Bone marrow (tissue), 2 donors: Measurements from ENCODE around the gene BMPR1B.
"Not testable (repeated sequence)": the region's sequence is repeated elsewhere in the genome, so short reads cannot be mapped to it uniquely, and the experiment has no call there.

Source experiments
- DNase-seq, 2 donors: peaks; one replicate each; lab custom pipeline; 2025; lab: John Stamatoyannopoulos, UW

The BMPR1B gene

DNA sequence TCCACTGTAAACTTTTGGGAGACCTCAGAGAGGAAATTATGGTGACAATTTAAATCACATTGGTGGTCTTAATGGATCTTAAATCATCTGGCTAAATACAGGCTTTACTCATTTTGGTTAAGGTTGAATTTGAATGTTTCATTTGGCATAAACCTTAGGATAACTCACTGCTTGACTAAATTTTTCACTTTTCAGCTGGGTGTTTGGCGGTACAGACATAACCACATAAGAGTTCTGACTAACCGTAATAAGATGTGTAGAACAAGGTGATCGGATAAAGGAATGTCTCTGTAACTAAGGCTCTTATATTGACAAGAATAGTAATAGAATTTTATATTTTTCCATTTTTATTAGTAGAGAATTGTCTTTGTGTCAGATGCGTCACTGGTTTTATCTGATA lies 281.0 kb downstream of the BMPR1B start:
- DNase-seq: no peak

DNA sequence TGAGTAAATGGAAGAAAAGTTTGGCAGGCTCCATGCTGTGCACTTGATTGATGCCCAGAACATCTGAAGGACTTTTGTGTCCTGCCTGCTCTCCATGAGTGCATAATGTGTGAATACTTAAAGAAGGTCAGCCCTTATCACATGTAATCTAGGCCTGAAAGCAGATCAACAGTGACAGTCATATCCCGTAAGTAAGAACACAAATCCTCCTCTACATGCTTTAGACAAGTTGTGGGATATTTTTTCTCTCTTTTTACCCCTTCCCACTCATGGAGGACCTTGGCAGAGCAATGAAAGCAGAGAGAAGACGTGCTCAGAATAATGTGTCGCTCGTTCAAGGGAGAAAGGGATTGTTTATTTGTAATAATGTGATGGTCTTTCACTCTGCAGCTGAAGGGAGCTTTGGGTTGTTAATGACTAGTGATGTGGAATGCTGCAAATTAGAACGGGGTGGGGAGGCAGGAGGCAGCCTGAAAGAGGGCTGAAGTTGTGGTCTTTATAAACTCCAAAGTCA lies 286.6 kb downstream of the BMPR1B start:
- no peak for DNase-seq

DNA sequence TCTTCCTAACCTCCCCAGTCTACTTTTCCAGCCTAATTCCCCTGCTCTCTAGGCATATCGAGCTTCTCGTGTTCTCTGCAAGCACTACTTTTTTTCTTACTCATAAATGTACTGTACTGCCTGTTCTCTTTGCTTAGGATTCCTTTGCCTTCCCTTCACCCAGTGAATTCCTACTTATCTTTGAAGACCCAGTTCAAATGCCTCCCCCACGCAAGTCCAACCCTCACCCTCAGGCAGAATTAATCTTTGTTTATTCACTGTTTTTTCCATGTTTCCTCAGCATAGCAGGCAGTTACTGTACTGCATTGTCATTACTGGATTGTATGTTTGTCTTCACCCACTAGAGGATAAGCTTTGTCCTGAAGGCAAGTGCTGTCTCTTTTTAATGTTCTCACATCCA lies 287.7 kb downstream of the BMPR1B start:
- DNase-seq: no peak

DNA sequence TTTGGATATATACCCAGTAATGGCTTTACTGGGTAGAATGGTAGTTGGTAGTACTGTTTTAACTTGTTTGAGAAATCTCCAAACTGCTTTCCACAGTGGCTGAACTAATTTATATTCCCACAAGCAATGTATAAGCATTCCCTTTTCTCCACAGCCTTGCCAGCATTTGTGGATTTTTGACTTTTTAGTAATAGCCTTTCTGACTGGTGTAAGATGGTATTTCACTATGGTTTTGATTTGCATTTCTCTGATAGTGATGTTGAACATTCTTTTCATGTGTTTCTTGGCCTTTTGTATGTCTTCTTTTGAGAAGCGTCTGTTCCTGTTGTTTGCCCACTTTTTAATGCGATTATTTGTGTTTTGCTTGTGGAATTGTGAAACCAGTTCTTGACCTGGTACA lies 290.5 kb downstream of the BMPR1B start:
- DNase-seq: no peak

DNA sequence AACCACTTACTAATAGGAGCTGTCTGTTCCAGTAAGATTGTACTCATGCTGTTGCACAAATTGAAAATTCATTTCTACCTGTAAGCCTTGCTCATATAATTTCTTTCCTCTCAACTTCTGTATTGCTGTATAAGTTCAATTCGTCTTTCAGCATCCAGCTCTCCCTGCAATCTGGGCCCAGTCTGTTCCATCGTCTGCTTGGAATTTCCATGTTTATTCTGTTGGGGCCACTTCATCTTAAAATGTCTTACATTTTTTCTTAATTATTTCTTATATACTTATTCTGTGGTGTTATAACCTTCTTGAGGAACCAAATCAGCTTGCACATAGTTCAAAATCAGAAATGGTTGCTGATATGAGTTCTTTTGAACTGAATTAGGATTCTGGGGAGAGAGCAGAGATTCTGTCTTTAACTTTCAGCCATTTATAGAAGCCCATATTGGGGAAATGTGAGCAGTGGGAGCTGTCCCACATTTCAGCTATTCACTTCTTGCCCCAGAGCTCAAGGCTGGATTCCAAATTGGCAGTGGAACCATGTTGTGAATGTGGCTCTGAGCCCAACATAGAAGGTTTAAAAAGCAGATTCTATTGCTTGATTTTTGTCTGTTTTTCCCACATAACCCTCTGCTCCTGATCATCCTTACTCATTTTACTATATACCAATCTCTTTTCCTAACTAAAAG lies 291.9 kb downstream of the BMPR1B start:
- DNase-seq: no peak

DNA sequence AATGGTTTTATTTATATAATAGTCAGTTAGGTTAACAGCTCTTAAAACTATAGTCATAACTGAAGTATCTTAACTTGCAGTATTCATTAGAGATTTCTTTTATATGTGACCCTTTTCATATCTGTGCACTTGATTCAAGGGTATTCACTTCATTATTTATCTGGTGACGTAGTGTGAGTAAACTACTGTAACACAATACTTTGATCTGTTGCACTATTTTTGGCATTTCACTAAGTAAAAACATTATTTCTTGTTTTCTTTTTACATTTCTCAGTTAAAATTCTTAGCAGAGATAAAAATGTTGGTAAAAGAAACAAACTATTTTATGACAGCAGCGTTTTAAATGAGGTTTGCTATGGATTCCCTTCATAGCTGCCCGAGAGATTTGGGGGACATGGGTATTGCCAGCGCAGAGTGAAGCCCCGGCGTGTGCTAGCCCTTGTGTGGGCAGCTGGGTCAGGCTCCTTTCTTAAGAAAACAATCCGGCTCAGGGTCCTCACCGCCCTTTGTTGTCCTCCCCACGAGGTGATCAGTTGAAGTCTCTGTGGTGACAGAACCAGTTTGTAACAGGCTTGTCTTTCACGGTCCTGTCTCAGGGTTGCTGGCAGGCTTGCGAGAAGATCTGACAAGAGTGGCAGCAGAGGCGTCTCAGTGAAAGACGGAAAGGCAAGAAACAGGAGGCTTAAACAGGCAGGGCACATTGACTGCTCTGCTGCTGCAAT lies 293.4 kb downstream of the BMPR1B start:
- DNase-seq: no peak

DNA sequence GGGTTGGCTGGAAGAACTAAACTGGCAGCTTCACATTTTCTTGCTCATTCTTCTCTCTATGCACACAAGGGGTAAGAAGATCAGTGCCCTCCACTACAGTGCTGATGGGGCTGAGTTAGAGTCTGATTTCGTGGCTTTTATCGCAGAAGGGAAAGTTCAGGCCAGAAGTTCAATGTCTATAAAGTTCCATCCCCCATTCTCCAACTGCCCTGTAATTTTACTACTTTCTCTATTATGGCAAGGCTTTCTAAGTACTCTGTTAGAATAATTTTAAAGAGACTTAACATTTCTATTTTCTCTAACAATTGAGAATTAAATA lies 293.9 kb downstream of the BMPR1B start:
- DNase-seq: no peak

DNA sequence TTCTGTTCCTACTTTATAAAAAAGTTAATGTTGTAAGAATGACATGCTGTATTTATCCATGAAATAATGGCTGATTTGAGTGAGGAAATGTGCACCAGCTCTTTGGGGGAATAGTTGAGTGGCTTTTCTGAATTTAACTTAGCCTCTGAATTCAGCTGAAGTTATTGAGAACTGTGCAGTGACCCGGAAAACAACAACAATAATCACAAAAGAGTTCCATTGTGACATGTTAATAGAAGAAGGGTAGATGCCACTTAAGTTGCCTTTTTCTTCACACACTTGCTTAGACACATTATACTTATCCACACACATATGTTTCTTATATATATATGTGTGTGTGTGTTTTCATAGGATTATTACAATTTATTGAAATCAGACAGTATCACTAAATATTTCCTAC lies 301.2 kb downstream of the BMPR1B start:
- DNase-seq: no peak

DNA sequence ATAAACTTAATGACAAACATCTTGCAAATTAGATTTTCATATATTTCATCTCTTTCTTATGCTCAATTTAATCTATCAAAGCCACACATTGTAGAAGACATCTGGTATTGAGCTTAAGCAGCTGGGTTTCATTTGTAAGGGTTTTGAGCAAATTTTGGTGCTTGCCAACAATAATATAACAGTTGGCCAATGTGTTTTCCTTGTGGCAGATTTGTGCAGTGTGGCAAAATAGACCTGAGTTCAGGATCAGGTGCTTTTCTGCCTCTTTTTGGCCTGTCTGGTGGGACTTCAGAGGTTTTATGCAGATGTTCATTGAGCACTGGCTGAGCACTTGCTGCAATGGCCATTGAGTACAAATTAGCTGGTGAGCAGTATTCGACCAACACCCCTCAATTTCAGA lies 301.9 kb downstream of the BMPR1B start:
- DNase-seq: no peak

DNA sequence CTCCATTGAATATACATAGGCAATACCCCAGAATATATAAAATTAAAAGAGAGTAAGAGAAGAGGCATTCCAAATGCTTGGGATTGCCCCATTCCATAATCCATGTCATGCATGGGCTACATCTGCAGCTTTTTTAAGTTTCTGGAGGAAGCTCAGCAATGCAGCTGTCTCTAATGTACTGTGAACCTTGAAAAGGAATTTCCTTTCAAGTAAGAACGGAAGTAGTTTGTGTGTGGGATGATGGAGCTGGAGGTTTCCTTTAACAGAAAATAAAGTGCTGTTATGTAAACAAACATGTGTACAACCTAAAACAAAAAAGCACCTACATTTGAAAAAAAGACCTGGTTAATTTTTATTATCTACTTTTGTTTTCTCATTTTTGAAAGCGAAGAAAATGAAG lies 303.5 kb downstream of the BMPR1B start:
- no peak for DNase-seq

DNA sequence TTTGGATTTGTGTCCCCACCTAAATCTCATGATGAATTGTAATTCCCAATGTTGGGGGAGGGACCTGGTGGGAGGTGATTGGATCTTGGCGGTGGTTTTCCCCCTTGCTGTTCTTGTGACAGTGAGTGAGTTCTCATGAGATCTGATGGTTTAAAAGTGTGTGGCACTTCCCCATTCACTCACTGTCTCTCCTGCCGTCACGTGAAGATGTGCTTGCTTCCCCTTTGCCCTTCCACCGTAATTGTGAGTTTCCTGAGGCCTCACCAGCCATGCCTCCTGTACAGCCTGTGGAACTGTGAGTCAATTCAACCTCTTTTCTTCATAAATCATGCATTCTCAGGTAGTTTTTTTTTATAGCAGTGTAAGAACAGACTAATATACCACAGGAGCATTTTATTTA lies 304.0 kb downstream of the BMPR1B start:
- DNase-seq: not testable (repeated sequence)

DNA sequence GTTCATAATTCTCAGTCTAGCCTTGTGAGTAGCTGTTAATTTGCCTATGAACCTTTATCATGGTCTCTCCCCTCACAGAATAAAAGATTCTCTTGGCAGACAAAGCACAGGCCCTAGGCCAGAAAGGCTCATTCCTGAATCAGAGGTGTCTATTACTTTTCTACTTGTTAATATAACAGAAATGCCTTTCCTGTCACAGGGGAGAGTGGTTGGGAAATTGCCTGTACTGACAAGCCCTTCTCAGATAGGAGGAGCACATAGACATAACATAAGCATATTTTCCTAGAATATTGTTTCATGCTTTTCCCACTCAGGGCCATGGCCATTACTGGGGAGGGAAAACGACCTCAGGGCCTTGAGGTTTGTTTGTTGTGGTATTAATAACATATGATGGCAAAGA lies 308.3 kb downstream of the BMPR1B start:
- DNase-seq: no peak

DNA sequence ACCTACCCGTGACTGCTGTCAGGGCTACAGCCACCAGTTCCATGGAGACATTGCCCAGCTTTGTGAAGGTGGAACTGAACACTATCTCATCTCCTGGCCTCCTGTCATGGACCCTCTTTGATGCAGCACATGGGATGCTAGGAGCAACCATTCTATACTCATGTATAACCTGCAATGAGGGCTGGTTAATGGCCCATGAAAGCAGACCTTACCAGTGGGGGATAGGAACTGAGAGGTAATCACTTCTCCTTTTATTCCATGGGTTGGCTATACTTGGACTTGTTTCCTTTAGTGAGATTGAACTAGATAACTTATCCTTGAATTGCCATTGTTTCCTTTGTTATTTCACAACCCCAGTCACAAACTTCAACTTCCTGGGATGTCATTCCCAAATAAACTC lies 310.6 kb downstream of the BMPR1B start:
- no peak for DNase-seq

DNA sequence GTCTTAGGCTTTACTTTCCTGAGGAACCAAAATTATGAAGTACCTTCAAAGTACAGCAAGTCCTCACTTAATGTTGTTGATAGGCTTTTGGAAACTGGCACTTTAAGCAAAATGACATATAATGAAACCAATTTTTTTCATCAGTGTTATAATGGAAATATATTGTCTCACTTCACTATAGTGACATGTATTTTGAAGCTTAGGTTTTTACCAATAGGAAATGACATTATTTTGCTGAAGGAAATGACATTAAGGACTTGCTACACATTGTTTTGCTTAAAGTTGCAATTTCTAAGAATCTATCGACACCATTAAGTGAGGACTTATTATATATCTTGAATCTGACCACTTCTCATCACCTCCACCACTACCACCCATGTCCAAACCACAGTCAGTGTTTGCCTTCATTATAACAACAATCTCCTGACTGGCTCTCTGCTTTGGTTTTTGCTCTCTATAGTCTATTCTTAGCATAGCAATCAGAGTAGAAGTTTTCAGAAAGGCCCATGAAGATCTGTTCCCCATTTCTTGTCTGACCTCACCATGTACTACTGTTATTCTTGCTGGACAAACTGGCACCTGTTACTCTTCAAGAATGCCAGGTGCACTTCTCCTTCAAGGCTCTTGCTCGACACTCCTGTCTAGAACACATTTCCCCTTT lies 311.2 kb downstream of the BMPR1B start:
- DNase-seq: no peak

DNA sequence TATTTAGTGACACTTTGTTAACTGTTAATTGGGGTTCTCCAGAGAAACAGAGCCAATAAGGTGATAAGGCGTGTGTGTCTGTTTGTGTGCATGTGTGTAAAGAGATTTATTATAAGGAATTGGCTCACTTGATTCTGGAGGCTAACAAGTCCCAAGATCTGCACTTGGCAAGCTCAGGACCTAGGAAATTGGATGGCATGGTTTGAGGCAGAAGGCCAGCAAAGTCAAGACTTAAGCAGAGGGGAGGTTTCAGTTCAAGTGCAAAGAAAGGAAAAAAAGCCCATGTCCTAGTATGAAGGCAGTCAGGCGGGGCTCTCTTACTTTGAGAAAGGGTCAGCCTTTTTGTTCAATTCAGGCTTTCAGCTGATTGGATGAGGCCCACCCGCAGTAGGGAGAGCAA lies 314.1 kb downstream of the BMPR1B start:
- DNase-seq: no peak

DNA sequence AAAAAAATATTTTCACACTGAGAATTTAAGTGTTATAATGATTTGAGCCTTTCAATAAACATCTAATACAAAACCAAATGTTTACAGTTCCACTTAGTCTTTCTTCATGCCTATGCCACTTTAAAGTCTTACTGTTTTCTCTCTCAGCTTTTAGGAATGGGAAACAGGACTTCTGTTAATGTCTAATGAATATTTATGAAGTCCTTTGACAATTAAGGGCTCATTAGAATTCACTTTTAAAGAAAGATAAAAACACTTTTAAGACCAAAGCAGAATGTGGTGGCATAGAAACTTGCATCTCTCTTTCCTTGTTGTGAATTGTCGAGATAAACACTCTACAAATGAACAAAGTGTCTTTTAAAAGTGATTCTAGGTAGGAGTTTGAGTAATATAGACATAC lies 315.9 kb downstream of the BMPR1B start:
- DNase-seq: no peak

DNA sequence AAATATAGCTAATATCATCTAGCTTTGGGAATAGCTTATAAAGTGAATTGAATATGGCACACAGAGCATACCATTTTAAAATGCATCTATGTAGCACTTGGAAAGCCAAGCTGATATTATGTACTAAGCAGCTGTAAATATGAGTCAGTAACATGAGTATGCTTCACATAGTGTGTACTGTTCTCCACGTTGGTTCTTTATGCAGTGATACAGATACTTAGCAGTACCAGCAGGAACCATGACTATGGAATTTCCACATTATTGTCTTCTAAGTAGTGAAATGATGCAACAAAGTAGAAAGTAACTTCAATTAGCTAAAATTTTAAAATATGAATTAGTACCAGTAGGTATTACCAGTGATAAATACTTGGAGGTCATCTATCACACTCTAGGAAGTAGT lies 320.1 kb downstream of the BMPR1B start:
- no peak for DNase-seq

DNA sequence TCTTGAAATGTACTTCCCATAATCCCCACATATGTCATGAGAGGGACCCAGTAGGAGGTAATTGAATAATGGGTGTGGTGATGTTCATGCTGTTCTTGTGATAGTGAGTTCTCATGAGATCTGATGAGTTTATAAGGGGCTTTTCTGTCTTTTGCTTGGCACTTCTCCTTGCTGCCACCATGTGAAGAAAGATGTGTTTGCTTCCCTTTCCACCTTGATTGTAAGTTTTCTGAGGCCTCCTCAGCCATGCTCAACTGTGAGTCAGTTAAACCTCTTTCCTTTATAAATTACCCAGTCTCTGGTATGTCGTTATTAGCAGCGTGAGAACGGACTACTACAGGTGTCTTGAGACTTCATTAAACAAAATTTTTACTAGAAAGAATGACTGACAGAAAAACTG lies 323.2 kb downstream of the BMPR1B start:
- DNase-seq: no peak

DNA sequence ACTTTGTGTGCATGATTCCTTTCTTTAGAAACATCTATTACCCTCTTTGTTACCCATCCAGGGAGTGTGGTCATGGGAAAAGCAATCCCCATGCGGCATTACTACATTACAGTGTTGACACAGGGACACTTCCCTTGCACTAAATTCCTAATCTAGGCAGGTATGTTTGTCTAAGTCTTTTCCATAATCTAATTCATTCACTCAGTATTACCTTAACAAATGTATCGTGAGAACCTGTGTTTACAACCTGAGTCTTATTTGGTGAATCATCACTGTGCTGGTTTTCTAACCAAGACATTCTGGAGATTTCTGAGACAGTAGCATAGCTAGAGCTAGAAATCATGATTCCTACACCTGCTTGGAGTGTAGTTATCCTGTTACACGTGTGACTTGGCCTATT lies 326.8 kb downstream of the BMPR1B start:
- DNase-seq: no peak

DNA sequence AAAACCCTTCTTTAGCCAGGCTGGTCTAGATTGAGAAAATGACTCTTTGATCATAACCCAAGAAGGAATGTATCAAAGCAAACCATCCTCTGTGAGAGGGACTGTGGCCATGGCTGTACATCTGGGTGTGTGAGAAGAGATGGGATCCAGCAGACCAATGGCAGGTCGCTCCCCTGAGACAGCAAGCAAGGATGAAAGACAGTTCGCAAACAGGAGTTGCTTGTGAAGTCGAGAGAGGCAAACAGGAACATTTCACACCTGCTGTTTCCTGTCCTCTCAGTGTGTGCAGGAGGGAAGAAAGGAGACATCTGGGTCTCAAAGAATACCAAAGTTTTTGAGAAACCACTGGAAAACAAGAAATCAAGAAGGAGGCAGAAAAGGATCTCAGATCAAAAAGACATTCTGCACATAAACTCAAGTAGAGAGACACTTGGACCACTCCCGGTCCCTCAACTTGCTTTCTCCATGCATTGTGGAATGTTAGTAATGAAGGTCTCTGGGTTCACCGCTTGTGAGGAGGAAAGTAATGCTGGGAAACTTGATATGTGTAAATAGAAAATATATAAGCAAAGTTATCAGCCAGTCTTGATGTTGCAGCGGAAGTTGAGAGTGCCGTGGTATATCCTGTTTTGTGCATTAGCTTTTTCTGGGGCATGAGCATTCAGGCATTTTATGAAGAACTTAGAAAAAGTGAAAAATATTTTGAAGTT lies 327.5 kb downstream of the BMPR1B start:
- no peak for DNase-seq

DNA sequence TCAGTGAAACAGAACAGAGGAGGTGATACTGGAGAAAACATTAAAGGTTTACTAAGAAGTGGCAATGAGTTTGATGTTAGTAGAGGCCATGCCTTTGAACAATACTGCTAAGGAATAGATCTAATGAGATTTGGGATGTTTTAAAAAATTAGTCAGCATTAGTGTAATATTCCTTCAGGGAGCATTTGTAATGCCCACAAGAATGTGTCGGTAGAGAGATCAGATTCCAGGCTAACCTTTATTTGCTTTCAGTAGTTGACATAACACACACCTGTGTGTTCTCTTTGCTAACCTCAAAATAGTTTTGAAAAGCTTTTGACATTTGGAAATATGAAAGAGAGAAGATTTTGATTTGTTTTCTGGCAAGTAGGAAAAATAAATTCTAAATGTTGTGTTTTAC lies 328.8 kb downstream of the BMPR1B start:
- no peak for DNase-seq

DNA sequence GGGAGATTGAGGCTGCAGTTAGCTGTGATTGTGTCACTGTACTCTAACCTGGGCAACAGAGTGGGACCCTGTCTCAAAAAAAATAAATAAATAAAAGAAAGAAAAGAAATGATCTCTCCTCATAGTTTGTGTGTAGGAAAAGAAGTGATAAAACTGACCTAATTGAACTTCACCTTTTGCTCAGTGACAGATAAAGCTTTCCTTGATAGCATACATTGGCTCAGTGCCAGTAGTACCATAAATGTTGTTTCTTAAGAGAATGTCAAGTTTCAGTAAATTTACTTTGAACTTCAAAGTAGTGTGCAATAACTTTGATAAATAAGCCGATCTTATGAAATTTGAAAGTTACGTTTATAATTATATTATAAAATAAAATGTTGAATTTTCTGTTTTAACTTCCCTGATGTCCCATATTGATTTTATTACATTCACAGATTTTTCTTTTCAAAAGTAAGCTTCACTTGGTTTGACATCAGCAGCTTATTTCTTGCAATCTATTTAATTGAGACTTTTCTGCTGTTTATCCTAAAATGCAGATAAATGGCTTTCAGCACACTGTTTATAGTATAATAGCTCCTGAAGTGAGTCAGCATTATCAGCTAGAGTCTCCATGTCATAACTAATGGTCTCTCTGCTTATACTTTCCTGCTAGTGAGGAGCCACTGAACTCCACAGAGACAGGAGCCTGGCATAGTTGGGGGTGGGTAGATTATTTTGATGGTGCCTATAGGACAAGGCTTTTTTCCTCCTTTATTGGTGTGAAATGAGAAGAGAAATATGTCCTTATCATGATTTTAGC lies 330.1 kb downstream of the BMPR1B start:
- DNase-seq: no peak
